Glutamatergic neuron (in vitro differentiated cells): ENCODE measurements around the gene CCDC183. TPM values are rescaled to one million over a fixed set of nuclear protein-coding genes. Genes with fewer than 3 reads are reported as not detected.

Experiments
- DNase-seq: peaks from one replicate; pipeline ENCODE4 v3.0.0; 2022
- H3K27ac Mint-ChIP-seq: one replicate; pipeline ENCODE4 v1.8.0; 2020; ENCODE audit warnings: mild to moderate bottlenecking, mixed read lengths, inconsistent platforms; ENCODE audit not compliant: unreplicated experiment
- H3K27me3 Mint-ChIP-seq: one replicate; pipeline ENCODE4 v1.8.0; 2020; ENCODE audit warnings: mild to moderate bottlenecking, moderate library complexity, mixed read lengths, inconsistent platforms; ENCODE audit not compliant: unreplicated experiment
- H3K36me3 Mint-ChIP-seq: one replicate; pipeline ENCODE4 v1.8.0; 2020; ENCODE audit warnings: mild to moderate bottlenecking, mixed read lengths, inconsistent platforms; ENCODE audit not compliant: unreplicated experiment
- H3K4me1 Mint-ChIP-seq: one replicate; pipeline ENCODE4 v1.8.0; 2020; ENCODE audit warnings: mild to moderate bottlenecking, low read depth, mixed read lengths, inconsistent platforms; ENCODE audit not compliant: unreplicated experiment
- H3K4me3 Mint-ChIP-seq: one replicate; pipeline ENCODE4 v1.8.0; 2020; ENCODE audit warnings: mild to moderate bottlenecking, mixed read lengths, inconsistent platforms; ENCODE audit not compliant: unreplicated experiment
- H3K9me3 Mint-ChIP-seq: one replicate; pipeline ENCODE4 v1.8.0; 2020; ENCODE audit warnings: mild to moderate bottlenecking, moderate library complexity, mixed read lengths, inconsistent platforms; ENCODE audit not compliant: unreplicated experiment
- total RNA-seq: library from RNA; stranded (reverse); fragmentation: NEBNext Ultra II Directional; extraction: Animal tissue kit (Norgen Biotek cat#: 25700); gene quantifications from one replicate; pipeline ENCODE4 v1.2.1, GENCODE V29; 2021; ENCODE audit not compliant: unreplicated experiment
- TF ChIP-seq, protein P1 (sequence below): fragments of 200-600 bp; sonication (generic); IDR thresholded peaks from one replicate; pipeline ENCODE4 v1.5.0; 2021; ENCODE audit not compliant: partially characterized antibody, unreplicated experiment

The CCDC183 gene
- total RNA-seq, 1 donor from 2014 or later, result 20.0 TPM

DNA sequence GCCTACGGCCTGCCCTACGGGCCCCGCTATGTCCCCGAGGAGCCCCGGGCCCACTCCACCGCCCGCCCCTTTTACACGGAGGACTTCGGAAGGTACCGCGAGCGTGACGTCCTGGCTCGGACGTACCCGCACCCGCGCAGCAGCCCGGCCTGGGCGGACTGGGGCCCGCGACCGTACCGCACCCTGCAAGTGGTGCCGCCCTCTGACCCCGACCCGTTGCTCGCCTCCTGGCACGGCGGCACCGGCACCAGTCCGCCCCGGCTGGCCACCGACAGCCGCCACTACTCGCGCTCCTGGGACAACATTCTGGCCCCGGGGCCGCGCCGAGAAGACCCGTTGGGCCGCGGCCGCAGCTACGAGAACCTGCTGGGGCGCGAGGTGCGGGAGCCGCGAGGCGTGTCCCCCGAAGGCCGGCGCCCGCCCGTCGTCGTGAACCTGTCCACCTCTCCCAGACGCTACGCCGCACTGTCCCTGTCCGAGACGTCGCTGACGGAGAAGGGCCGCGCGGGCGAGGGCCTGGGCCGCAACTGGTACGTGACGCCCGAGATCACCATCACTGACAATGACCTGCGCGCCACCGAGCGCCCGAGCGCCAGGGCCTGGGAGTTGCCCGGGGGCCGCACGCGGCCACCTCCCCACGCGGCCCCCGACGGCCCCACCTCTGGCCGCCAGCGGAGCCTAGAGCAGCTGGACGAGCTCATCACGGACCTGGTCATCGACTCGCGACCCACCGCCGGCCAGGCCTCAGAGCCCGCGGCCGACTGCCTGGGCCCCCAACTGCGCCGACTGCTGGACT lies 49.5 kb downstream of the CCDC183 start:
- DNase-seq, result no peak
- H3K36me3 Mint-ChIP-seq, result no peaks in the 10 kb centered on the region
- H3K9me3 Mint-ChIP-seq, result peaks cover 10% of the 10 kb centered on the region
- no peak overlapping the region for H3K4me3 Mint-ChIP-seq
- no peak overlapping the region for H3K27ac Mint-ChIP-seq
- H3K27me3 Mint-ChIP-seq, result peaks cover 16% of the 10 kb centered on the region
- TF ChIP-seq, protein P1, sequence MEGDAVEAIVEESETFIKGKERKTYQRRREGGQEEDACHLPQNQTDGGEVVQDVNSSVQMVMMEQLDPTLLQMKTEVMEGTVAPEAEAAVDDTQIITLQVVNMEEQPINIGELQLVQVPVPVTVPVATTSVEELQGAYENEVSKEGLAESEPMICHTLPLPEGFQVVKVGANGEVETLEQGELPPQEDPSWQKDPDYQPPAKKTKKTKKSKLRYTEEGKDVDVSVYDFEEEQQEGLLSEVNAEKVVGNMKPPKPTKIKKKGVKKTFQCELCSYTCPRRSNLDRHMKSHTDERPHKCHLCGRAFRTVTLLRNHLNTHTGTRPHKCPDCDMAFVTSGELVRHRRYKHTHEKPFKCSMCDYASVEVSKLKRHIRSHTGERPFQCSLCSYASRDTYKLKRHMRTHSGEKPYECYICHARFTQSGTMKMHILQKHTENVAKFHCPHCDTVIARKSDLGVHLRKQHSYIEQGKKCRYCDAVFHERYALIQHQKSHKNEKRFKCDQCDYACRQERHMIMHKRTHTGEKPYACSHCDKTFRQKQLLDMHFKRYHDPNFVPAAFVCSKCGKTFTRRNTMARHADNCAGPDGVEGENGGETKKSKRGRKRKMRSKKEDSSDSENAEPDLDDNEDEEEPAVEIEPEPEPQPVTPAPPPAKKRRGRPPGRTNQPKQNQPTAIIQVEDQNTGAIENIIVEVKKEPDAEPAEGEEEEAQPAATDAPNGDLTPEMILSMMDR, result no peak
- peaks cover 7% of the 10 kb centered on the region for H3K4me1 Mint-ChIP-seq

DNA sequence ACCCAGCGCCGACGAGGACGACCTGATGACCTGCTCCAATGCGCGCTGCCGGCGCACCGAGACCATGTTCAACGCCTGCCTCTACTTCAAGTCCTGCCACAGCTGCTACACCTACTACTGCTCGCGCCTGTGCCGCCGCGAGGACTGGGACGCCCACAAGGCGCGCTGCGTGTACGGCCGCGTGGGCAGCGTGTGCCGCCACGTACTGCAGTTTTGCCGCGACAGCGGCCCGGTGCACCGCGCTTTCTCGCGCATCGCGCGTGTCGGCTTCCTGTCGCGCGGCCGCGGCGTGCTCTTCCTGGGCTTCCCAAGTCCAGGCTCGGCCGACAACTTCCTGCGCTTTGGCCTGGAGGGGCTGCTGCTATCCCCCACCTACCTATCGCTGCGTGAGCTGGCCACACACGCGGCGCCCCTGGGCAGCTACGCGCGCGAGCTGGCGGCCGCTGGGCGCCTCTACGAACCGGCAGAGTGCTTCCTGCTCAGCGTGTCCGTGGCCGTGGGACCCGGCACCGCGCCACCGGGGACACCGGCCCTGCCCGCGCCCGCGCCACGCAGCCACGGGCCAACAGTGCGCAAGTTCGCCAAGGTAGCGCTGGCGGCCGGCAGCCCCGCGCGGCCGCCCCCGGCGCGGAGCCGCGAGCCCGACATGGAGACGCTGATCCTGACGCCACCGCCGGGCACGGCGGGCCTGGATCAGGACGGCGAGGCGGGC lies 50.4 kb downstream of the CCDC183 start:
- TF ChIP-seq, protein P1, result no peak
- Mint-ChIP-seq H3K36me3 (no peaks in the 10 kb centered on the region), H3K4me1 (peaks cover 2% of the 10 kb centered on the region), H3K27me3 (peaks cover 16% of the 10 kb centered on the region), H3K4me3 (no peak overlapping the region), H3K9me3 (peaks cover 10% of the 10 kb centered on the region), H3K27ac (no peak overlapping the region)
- no peak for DNase-seq

DNA sequence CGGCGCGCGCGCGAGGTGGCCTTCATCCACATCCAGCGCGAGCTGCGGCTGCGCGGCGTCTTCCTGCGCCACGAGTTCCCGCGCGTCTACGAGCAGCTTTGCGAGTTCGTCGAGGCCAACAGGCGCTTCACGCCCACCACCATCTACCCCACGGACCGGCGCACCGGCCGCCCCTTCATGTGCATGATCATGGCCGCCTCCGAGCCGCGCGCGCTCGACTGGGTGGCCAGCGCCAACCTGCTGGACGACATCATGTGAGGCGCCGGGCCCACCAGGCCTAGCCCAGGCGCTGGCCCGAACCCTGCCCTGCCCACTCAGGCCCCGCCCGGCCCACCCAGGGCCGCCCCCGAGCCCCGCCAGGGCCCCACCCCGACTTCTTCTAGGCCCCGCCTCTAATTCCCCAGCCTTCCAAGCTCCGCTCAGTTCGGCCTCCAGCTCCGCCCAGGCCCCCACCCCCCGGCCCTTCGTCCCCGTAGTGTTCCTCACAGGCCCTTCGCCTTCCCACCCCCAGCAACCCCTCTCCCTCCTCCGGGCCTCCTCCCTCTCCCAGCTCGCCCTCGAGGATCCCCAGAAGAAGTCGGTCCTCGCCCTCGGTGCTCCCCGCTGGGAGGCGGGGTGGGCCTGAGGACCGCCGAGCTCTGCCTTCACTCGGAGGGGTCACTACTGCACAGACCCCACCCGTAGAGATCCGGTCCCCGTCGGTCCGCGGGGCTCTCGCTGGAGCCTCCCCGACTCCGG lies 51.1 kb downstream of the CCDC183 start:
- peaks cover 10% of the 10 kb centered on the region for H3K9me3 Mint-ChIP-seq
- peak; percentile 64 for DNase-seq
- peak overlapping the region; percentile 90 for H3K4me3 Mint-ChIP-seq
- H3K27ac Mint-ChIP-seq, result peak overlapping the region; percentile 73
- H3K36me3 Mint-ChIP-seq, result no peaks in the 10 kb centered on the region
- H3K4me1 Mint-ChIP-seq, result peaks cover 2% of the 10 kb centered on the region
- H3K27me3 Mint-ChIP-seq, result peaks cover 16% of the 10 kb centered on the region
- TF ChIP-seq, protein P1, result no peak

DNA sequence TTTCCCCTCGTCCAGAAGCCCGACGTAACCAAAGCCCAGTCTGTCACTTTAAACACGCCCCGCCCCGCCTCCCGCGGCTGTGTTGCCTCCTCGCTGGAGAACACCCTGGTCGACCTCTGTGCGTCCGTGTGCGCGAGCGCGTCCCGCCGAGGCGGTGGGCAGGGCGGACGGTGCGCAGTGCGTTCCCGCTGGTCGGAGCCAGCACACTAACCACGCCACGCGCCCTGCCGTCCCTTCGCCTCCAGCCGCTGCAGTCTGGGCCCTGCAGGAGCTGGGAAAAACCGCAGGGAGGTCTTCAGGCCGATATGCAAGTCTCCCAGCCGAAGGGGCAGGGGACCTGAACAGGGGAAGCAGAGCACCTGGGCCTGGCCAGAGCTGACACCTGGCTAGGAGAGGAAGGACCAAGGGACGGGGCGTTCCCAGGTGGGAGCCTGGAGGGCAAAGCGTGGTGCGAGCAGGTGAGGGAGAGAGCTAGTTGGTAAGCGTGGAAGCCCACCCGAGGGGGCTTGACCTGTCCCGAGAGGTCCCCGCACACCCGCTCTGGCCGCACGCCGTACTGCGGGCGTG lies 51.8 kb downstream of the CCDC183 start:
- peak; percentile 87 for DNase-seq
- peak overlapping the region; percentile 73 for H3K27ac Mint-ChIP-seq
- H3K4me1 Mint-ChIP-seq, result peaks cover 2% of the 10 kb centered on the region
- peaks cover 10% of the 10 kb centered on the region for H3K9me3 Mint-ChIP-seq
- H3K4me3 Mint-ChIP-seq, result peak overlapping the region; percentile 90
- H3K27me3 Mint-ChIP-seq, result peaks cover 16% of the 10 kb centered on the region
- no peaks in the 10 kb centered on the region for H3K36me3 Mint-ChIP-seq
- TF ChIP-seq, protein P1, result no peak
